Right lobe of liver (tissue), 6 donors: Measurements from ENCODE around the gene IFNL4. TPM values are rescaled to one million over a fixed set of nuclear protein-coding genes. Genes with fewer than 3 reads are reported as not detected.

Experiments used
- ATAC-seq, 4 donors: fragments of 200-7000 bp; cut with Tn5 transposase; one replicate each; pipeline ENCODE4 v1.9.1; 2020; ENCODE audit warnings: mild to moderate bottlenecking in 4 of 4, moderate library complexity in 4 of 4
- DNase-seq, 3 donors: peaks; one replicate each; pipeline ENCODE4 v3.0.0-alpha.2; 2020
- H3K27ac ChIP-seq, 3 donors: fragments of 200-600 bp; one replicate each; pipeline ENCODE4 v1.8.0; 2022
- H3K27me3 ChIP-seq, 2 donors: fragments of 200-600 bp; one replicate each; pipeline ENCODE4 v1.8.0; 2022
- H3K36me3 ChIP-seq, 4 donors: fragments of 200-600 bp; sonication (generic) in 1 of 4; one replicate each; pipeline versions ENCODE4 v1.5.1 to v1.8.0; 2017 to 2022; ENCODE audit warnings: control low read depth in 1 of 4
- H3K4me1 ChIP-seq, 4 donors: fragments of 200-600 bp; sonication (generic) in 1 of 4; one replicate each; pipeline versions ENCODE4 v1.5.1 to v1.8.0; 2017 to 2022; ENCODE audit warnings: control low read depth in 1 of 4
- H3K4me3 ChIP-seq, 3 donors: fragments of 200-600 bp; one replicate each; pipeline ENCODE4 v1.8.0; 2022
- H3K9me3 ChIP-seq, 4 donors: fragments of 200-600 bp; sonication (generic) in 1 of 4; one replicate each; pipeline versions ENCODE4 v1.5.1 to v1.8.0; 2017 to 2022; ENCODE audit warnings: control low read depth in 1 of 4
- CTCF ChIP-seq, 4 donors: fragments of 200-600 bp in 3 of 4; fragments of 450-650 bp in 1 of 4; IDR thresholded peaks; one replicate each; pipeline versions ENCODE4 v1.5.1 to v1.8.0; 2016 to 2022; ENCODE audit warnings: antibody characterized with exemption in 4 of 4, mild to moderate bottlenecking in 2 of 4
- POLR2A ChIP-seq: fragments of 450-650 bp; IDR thresholded peaks from one replicate; pipeline ENCODE4 v1.6.1; 2017; ENCODE audit warnings: antibody characterized with exemption, mild to moderate bottlenecking
- WGBS: methylation state at CpG from one replicate; pipeline ENCODE4 v1.1.6; 2018; ENCODE audit warnings: low coverage, low lambda C conversion rate; ENCODE audit not compliant: insufficient coverage; ENCODE audit errors: missing lambda C conversion rate; 5-methylcytosine and 5-hydroxymethylcytosine counted together
- intact Hi-C, 2 donors: fragments of 100-400 bp; cut with DNase I; formaldehyde crosslinking; loops; one replicate each; pipeline versions ENCODE4 v1.11.2 to v1.14.1; 2022
- total RNA-seq, 6 experiments: library from RNA; depleted of rRNA in 2 of 6; stranded (reverse); fragments of >200 nt in 2 of 6; fragmentation: NEBNext Ultra II Directional in 3 of 6; extraction: Animal tissue kit (Norgen Biotek cat#: 25700) in 3 of 6; gene quantifications; one replicate each; pipeline versions ENCODE4 v1.1.0 to v1.2.4, GENCODE V29; 2016 to 2023
- donor health status: DM: no; HTN: yes; CAD: no.
- donor health status: DM: no; HTN: no; CAD: no.
- donor health status: DM: no; HTN: no; CAD: no.
- donor health status: DM: no; HTN: yes; CAD: no.
- donor health status: DM: no; HTN: yes; CAD: no.

Gene IFNL4
- total RNA-seq, 6 experiments from 2014 or later: not detected

- Histone ChIP-seq H3K36me3 (no peaks in the 10 kb centered on the region), H3K4me1 (no peaks in the 10 kb centered on the region), H3K27ac (no peak overlapping the region), H3K27me3 (no peaks in the 10 kb centered on the region), H3K4me3 (no peak overlapping the region), H3K9me3 (no peaks in the 10 kb centered on the region)
- TF ChIP-seq POLR2A (no peak), CTCF (IDR thresholded peaks at IDR 0.05) (no peak)
- intact Hi-C loops: no loop called here
- WGBS: 73% methylated on average over 4 of the region's 12 CpGs
- peak in 1 of 4 donors; percentile 17 for ATAC-seq
- peak in 1 of 3 donors; percentile 17 for DNase-seq
These were observed 12.1 kb downstream of the IFNL4 start for GRCh38 chr19:39236527-39236926.

- no peak for ATAC-seq
- no peak overlapping the region for H3K4me3 ChIP-seq
- intact Hi-C loops: no loop called here
- H3K27me3 ChIP-seq: no peaks in the 10 kb centered on the region
- no peaks in the 10 kb centered on the region for H3K36me3 ChIP-seq
- no CpG with 5 or more reads among the region's 5 CpGs for WGBS
- H3K4me1 ChIP-seq: no peaks in the 10 kb centered on the region
- TF ChIP-seq POLR2A: no peak
- no peak for TF ChIP-seq CTCF (IDR thresholded peaks at IDR 0.05)
- no peak overlapping the region for H3K27ac ChIP-seq
- H3K9me3 ChIP-seq: no peaks in the 10 kb centered on the region
- DNase-seq: no peak
These were observed 15.9 kb downstream of the IFNL4 start for GRCh38 chr19:39232708-39233107.

- ATAC-seq (no peak), DNase-seq (no peak)
- intact Hi-C loops: no loop called here
- Histone ChIP-seq H3K27me3 (no peaks in the 10 kb centered on the region), H3K9me3 (no peaks in the 10 kb centered on the region), H3K4me3 (no peak overlapping the region), H3K27ac (no peak overlapping the region), H3K4me1 (no peaks in the 10 kb centered on the region), H3K36me3 (no peaks in the 10 kb centered on the region)
- WGBS: 75% methylated on average over 1 of the region's 2 CpGs
- no peak for TF ChIP-seq POLR2A
- no peak for TF ChIP-seq CTCF (IDR thresholded peaks at IDR 0.05)
These were observed 18.4 kb downstream of the IFNL4 start for GRCh38 chr19:39230096-39230764.

- intact Hi-C loops: no loop called here
- Histone ChIP-seq H3K4me3 (no peak overlapping the region), H3K4me1 (no peaks in the 10 kb centered on the region), H3K9me3 (no peaks in the 10 kb centered on the region), H3K36me3 (no peaks in the 10 kb centered on the region), H3K27me3 (no peaks in the 10 kb centered on the region), H3K27ac (no peak overlapping the region)
- 60% methylated on average over 1 of the region's 3 CpGs for WGBS
- no peak for TF ChIP-seq POLR2A
- no peak for TF ChIP-seq CTCF (IDR thresholded peaks at IDR 0.05)
- no peak for DNase-seq
- no peak for ATAC-seq
These were observed 23.7 kb downstream of the IFNL4 start for GRCh38 chr19:39224910-39225309.
